Dendritic cell treated with granulocyte-macrophage colony-stimulating factor and Interleukin-4, amounts not matched to agents 40 ng/mL and 50 ng/mL, for 4 days (primary cell): ENCODE data around the gene ACSF2.
"Not testable (repeated sequence)": the region's sequence is repeated elsewhere in the genome, so short reads cannot be mapped to it uniquely, and the experiment has no call there.

Experiments
- H3K27ac Mint-ChIP-seq: one replicate; pipeline ENCODE4 v1.8.0; 2022; ENCODE audit warnings: mild to moderate bottlenecking, mixed read lengths
- H3K27me3 Mint-ChIP-seq: one replicate; pipeline ENCODE4 v1.8.0; 2022; ENCODE audit warnings: mild to moderate bottlenecking, mixed read lengths
- H3K36me3 Mint-ChIP-seq: one replicate; pipeline ENCODE4 v1.8.0; 2022; ENCODE audit warnings: low read depth, mixed read lengths
- H3K4me1 Mint-ChIP-seq: one replicate; pipeline ENCODE4 v1.8.0; 2022; ENCODE audit warnings: low read depth, mixed read lengths
- H3K4me3 Mint-ChIP-seq: one replicate; pipeline ENCODE4 v1.8.0; 2022; ENCODE audit warnings: mild to moderate bottlenecking, moderate library complexity, mixed read lengths
- H3K9me3 Mint-ChIP-seq: one replicate; pipeline ENCODE4 v1.8.0; 2022; ENCODE audit warnings: mixed read lengths
- intact Hi-C: fragments of 100-400 bp; cut with micrococcal nuclease; formaldehyde crosslinking; loops from one replicate; pipeline ENCODE4 v1.15.0; 2022

ACSF2 gene

DNA sequence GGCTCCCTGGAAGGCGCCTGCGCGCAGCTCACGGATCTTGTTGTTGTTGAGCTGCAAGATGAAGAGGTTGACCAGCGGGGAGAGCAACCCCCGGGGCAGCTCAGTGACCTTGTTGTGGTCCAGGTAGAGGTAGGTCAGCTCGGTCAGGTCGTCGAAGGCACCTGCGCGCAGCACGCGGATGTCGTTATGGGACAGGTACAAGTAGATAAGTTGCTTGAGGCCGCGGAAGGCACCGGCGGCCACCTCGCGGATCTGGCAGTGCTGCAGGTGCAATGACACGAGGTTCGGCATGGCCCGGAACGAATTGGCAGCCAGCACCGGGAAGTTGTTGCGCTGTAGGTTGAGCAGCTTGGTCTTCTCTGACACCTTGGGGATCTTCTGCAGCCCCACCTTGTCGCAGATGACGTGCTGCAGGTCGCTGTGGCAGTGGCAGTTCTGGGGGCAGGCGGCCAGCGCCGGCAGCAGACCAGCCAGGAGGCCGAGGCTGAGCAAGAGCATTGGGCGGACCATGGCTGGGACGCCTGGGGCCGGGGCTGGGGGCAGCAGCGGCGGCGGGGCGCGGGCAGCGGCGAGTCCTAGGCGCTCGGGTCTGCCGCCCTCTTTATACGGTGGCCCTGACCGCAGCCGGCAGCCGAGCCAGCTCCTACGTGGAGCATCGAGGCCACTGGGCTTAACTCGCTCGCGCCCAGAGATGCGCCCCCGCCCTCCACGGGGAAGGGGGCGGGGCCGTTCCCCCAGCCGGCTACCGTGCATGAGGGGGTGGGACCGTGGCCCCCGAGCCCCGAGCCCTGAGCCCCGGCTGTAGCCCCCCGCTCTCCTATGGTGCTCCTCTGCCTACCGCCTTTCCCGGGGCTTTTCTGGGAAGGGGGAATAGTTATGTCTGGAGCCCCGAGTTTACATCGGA is 42.5 kb downstream of the ACSF2 start, which contains the start of gene CHAD:
Gene CHAD (minus strand): TSS at position 577 of the 904 bp plus-strand sequence. CDS start 67 bp downstream, at position 510.
- Mint-ChIP-seq H3K36me3 (peaks cover 86% of the 10 kb centered on the region), H3K4me3 (no peak within 1 kb of the TSS), H3K27me3 (peaks cover 50% of the 10 kb centered on the region), H3K4me1 (peaks cover 45% of the 10 kb centered on the region), H3K27ac (no peak within 1 kb of the TSS), H3K9me3 (no peaks in the 10 kb centered on the region)
- intact Hi-C loops: no loop called here

DNA sequence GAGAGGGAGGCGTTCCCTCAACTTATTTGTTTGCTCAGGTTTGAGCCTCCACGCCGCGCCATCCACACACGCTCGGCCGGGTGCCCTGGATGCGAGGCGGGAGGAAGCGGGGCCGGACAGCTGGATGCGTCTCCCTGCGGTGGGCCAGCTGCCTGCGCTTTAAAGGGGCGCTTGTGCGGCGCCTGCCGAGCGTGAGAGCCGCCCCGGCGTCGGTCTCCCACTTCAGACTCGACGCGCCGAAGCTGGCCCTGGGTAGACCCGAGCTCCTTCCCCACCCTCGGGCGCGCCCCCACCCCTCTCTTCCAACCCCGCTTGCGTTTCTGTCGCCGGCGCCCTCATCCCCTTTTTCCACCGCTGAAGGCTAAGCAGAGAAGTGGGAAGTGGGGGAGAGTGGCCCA is 43.2 kb downstream of the ACSF2 start:
- no peak overlapping the region for H3K27ac Mint-ChIP-seq
- H3K4me1 Mint-ChIP-seq: peaks cover 44% of the 10 kb centered on the region
- H3K27me3 Mint-ChIP-seq: peaks cover 50% of the 10 kb centered on the region
- no peaks in the 10 kb centered on the region for H3K9me3 Mint-ChIP-seq
- no peak overlapping the region for H3K4me3 Mint-ChIP-seq
- intact Hi-C loops: no loop called here
- peaks cover 86% of the 10 kb centered on the region for H3K36me3 Mint-ChIP-seq

DNA sequence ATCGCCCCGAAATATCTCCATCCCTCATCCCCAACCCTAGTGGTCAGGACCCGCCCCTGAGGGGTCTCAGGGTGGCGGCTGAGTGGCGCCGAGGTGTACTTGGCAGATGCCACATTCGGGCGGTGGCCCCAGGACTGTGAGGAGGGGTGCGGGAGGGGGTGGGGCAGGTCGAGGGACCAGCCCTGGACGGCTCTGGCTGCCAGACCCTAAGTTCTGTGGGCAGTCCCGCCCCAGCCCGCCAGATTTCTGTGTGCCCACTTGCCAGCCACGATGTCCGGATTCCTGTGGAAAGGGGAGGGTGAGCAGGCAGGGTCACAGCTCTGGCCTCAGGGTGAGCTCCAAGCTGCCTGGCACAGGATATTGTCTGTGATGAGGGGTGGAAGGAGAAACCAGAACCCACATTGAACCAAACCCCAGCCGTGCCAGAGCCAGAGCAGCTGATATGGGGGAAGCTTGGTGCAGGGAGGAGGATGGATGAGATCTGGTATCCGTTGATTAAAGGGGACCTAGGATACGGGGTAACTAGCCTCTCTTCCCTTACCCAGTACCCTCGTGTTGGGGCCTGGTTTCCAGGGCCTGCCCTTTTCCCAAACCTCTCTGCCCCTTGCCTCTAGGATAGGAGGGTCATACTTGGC is 43.8 kb downstream of the ACSF2 start:
- peaks cover 39% of the 10 kb centered on the region for H3K4me1 Mint-ChIP-seq
- peaks cover 86% of the 10 kb centered on the region for H3K36me3 Mint-ChIP-seq
- no peaks in the 10 kb centered on the region for H3K9me3 Mint-ChIP-seq
- H3K27ac Mint-ChIP-seq: no peak overlapping the region
- intact Hi-C loops: no loop called here
- no peak overlapping the region for H3K4me3 Mint-ChIP-seq
- H3K27me3 Mint-ChIP-seq: peaks cover 50% of the 10 kb centered on the region

DNA sequence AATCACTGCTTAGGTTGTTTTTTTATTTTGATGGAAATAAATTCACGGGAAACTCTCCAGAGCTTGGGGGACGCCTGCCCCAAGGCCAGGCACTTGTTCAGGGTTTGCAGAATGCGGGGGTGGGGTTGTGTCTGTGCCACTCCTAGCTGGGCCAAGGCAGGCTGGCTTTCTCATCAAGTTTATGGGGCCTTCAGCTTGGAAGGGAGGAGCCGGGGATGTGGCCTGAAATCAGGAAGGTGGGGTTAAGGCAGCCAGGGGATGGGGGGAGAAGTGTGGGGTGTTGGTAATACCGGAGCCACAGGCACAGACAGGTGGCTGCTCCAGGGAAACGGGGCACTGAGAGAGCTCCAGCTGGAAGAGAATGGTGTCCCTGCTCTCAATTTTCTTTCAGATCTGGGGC is 44.4 kb downstream of the ACSF2 start:
- Mint-ChIP-seq H3K27ac (no peak overlapping the region), H3K36me3 (peaks cover 86% of the 10 kb centered on the region), H3K9me3 (no peaks in the 10 kb centered on the region), H3K4me1 (peaks cover 34% of the 10 kb centered on the region), H3K27me3 (peaks cover 47% of the 10 kb centered on the region), H3K4me3 (no peak overlapping the region)
- intact Hi-C loops: no loop called here

DNA sequence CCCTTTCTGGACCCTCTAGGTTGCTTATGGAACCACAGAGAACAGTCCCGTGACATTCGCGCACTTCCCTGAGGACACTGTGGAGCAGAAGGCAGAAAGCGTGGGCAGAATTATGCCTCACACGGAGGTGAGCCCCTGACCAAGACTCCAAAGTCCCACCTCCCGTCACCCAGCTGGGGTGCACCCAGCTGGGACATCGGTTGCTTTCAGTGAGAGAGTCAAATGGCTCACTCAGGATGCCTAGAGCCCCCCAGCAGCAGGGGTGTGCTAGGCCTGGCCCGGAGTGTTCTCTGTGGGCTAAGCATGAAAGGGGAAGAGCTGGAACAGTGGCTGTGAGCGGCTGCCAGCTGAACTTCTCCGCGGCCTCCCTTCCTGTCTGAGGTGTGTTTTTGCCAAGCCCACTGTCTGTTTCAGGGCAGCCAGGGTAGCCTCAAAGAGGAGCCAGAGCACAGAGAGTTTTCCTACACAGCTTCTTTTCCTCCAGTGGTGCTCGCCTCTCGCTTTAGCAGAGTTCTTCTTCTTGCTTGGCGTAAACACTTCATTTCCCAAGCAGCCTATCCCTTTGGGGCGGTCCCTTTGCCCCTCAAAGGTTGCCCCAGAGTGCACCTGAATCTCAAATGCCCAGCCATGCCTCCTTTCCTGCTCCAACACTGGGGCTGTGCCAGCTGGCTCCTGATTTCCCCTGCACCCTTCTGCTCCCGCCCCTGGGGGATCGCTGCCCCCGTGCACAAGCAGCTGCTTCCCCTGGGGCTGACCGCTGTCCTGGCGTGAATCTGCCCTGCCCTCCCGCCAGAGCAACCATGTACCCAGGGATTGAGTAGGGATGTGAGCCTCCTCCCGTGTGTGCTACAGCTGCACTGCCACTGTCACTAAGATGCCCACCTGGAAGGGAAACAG is 45.2 kb downstream of the ACSF2 start:
- no peak overlapping the region for H3K4me3 Mint-ChIP-seq
- intact Hi-C loops: no loop called here

DNA sequence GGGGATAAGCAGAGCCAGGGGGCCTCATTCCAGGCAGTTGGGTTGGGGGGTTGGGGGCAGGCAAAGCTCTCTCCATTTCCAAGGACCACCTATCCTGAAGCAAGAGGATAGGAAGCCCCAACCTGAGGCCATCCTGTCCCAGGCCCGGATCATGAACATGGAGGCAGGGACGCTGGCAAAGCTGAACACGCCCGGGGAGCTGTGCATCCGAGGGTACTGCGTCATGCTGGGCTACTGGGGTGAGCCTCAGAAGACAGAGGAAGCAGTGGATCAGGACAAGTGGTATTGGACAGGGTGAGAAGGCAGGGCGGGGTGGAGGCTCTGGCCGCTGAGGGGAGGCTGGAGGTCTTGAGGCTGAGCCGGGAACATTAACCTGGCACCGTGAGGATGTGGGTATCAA is 46.3 kb downstream of the ACSF2 start:
- Mint-ChIP-seq H3K36me3 (peaks cover 73% of the 10 kb centered on the region), H3K27me3 (peaks cover 33% of the 10 kb centered on the region), H3K27ac (no peak overlapping the region), H3K9me3 (no peaks in the 10 kb centered on the region), H3K4me1 (peaks cover 23% of the 10 kb centered on the region), H3K4me3 (no peak overlapping the region)
- intact Hi-C loops: no loop called here

More for the DNA sequence above, 45.2 kb downstream of the ACSF2 start:
- H3K27ac Mint-ChIP-seq: no peak overlapping the region
- peaks cover 80% of the 10 kb centered on the region for H3K36me3 Mint-ChIP-seq
- peaks cover 29% of the 10 kb centered on the region for H3K4me1 Mint-ChIP-seq
- H3K27me3 Mint-ChIP-seq: peaks cover 43% of the 10 kb centered on the region
- H3K9me3 Mint-ChIP-seq: no peaks in the 10 kb centered on the region

DNA sequence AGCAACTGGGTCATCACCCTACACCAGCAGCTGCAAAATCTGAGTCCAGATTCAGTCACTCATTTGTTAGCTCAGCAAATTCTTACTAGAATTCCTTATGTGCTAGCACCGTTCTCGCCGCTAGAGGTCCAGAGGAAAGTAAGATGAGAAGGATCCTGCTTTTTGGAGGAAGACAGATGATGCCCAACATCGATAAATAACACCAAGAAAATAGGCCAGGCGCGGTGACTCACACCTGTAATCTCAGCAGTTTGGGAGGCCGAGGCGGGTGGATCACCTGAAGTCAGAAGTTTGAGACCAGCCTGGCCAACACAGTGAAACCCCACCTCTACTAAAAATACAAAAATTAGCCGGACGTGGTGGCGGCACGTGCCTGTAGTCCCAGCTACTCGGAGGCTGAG is 46.7 kb downstream of the ACSF2 start:
- H3K36me3 Mint-ChIP-seq: peaks cover 68% of the 10 kb centered on the region
- not testable (repeated sequence) for H3K27ac Mint-ChIP-seq

DNA sequence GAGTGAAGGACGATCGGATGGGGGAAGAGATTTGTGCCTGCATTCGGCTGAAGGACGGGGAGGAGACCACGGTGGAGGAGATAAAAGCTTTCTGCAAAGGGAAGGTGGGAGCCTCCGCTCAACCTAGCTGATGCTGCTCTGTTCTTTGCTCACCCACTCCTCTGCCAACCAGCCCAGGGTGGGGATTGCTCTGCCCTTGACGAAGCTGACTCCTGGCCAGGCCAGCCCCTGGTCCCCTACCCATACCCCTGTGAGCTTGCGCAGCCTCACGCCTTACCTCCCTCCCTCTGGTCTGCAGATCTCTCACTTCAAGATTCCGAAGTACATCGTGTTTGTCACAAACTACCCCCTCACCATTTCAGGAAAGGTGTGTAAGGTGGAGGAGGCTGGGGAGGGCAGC is 47.9 kb downstream of the ACSF2 start:
- H3K27ac Mint-ChIP-seq: no peak overlapping the region

More for the DNA sequence above, 46.7 kb downstream of the ACSF2 start:
- H3K27me3 Mint-ChIP-seq: peaks cover 28% of the 10 kb centered on the region
- peaks cover 22% of the 10 kb centered on the region for H3K4me1 Mint-ChIP-seq
- H3K4me3 Mint-ChIP-seq, intact Hi-C loops, H3K9me3 Mint-ChIP-seq: not testable (repeated sequence)

DNA sequence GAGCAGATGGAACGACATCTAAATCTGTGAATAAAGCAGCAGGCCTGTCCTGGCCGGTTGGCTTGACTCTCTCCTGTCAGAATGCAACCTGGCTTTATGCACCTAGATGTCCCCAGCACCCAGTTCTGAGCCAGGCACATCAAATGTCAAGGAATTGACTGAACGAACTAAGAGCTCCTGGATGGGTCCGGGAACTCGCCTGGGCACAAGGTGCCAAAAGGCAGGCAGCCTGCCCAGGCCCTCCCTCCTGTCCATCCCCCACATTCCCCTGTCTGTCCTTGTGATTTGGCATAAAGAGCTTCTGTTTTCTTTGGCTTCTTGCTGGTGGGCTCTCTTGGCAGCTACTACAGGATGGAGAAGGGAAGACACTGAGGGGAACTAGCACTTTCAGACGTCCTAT is 48.5 kb downstream of the ACSF2 start:
- Mint-ChIP-seq H3K4me1 (peaks cover 25% of the 10 kb centered on the region), H3K27ac (no peak overlapping the region), H3K9me3 (no peaks in the 10 kb centered on the region), H3K27me3 (peaks cover 13% of the 10 kb centered on the region), H3K36me3 (peaks cover 61% of the 10 kb centered on the region), H3K4me3 (no peak overlapping the region)
- intact Hi-C loops: no loop called here

More for the DNA sequence above, 47.9 kb downstream of the ACSF2 start:
- Mint-ChIP-seq H3K27me3 (peaks cover 19% of the 10 kb centered on the region), H3K4me1 (peaks cover 22% of the 10 kb centered on the region), H3K4me3 (no peak overlapping the region), H3K36me3 (peaks cover 61% of the 10 kb centered on the region), H3K9me3 (no peaks in the 10 kb centered on the region)
- intact Hi-C loops: no loop called here

DNA sequence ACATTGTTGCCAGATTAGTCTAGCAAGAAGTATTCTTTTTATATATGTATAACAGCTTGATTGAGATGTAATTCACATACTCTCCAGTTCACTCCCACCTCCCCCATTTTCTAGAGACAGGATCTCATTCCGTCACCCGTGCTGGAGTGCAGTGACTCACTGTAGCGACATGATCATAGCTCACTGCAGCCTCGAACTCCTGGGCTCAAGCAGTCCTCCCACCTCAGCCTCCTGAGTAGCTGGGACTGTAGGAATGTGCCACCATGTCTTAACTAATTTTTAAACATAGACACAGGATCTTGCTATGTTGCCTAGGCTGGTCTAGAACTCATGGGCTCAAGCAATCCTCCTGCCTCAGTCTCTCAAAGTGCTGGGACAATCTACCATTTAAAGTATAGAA is 49.3 kb downstream of the ACSF2 start:
- Mint-ChIP-seq H3K4me1 (peaks cover 27% of the 10 kb centered on the region), H3K9me3 (no peaks in the 10 kb centered on the region), H3K4me3 (no peak overlapping the region), H3K27ac (no peak overlapping the region), H3K36me3 (peaks cover 57% of the 10 kb centered on the region), H3K27me3 (peaks cover 7% of the 10 kb centered on the region)
- intact Hi-C loops: loop anchor here (5.0 kb wide), 1 partner anchor 113 kb away; no protein-coding TSS in a partner anchor

DNA sequence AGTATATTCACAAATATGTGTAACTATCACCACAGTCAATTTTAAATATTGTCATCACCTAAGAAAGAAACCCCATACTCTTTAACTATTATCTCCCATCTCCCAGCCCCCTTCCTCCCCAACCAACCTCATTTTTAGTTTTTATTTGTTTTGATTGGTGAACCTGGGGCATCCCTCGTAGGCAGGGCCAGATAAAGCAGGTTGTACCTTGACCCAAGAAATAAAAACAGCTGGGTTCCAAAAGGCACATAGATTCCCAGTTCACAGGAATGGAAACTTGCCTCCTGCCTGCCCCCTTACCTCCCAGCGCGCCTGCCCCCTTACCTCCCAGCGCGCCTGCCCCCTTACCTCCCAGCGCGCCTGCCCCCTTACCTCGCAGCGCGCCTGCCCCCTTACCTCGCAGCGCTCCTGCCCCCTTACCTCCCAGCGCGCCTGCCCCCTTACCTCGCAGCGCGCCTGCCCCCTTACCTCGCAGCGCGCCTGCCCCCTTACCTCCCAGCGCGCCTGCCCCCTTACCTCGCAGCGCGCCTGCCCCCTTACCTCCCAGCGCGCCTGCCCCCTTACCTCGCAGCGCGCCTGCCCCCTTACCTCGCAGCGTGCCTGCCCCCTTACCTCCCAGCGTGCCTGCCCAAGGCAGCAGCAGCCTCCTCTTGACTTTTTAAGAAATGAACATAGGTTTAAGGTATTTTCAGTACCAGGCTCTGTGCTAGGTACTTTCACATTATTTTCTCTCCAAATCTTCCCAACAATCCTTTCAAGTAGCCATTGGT is 49.9 kb downstream of the ACSF2 start:
- H3K27me3 Mint-ChIP-seq, H3K9me3 Mint-ChIP-seq, H3K4me3 Mint-ChIP-seq, H3K27ac Mint-ChIP-seq: not testable (repeated sequence)
- peaks cover 23% of the 10 kb centered on the region for H3K4me1 Mint-ChIP-seq
- intact Hi-C loops: loop anchor here (5.0 kb wide), 1 partner anchor 114 kb away; no protein-coding TSS in a partner anchor
- peaks cover 54% of the 10 kb centered on the region for H3K36me3 Mint-ChIP-seq

DNA sequence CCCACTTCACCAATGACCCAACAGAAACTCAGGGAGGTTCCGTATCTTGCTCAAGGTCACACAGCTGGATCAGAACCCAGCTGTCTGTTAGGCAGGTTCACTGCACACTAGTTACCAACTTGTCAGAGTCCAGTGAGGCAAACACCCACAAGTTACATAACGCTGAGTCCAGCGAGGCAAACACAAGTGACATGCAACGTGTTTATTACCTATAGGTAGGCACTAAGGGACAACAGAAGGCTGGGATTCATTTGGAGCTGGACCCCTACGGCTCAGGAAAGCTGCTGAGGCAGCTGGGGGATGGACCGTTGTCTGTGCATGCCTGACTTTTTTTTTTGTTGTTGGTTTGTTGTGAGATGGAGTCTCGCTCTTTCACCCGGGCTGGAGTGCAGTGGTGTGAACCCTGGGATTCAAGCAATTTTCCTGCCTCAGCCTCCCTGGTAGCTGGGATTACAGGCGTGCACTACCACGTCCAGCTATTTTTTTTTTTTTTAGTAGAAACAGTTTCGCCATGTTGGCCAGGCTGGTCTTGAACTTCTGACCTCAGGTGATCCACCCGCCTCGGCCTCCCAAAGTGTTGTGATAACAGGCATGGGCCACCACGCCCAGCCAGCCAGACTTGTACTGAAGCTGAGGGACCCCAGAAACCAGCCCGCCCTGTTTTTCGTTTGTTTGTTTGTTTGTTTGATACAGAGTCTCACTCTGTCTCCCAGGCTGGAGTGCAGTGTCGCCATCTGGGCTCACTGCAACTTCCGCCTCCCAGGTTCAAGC is 50.7 kb downstream of the ACSF2 start:
- no peaks in the 10 kb centered on the region for H3K9me3 Mint-ChIP-seq
- H3K4me1 Mint-ChIP-seq: peaks cover 22% of the 10 kb centered on the region
- peaks cover 46% of the 10 kb centered on the region for H3K36me3 Mint-ChIP-seq
- intact Hi-C loops: loop anchor here (5.0 kb wide), 1 partner anchor 114 kb away; no protein-coding TSS in a partner anchor
- H3K27ac Mint-ChIP-seq: no peak overlapping the region
- H3K4me3 Mint-ChIP-seq: no peak overlapping the region
- peaks cover under 1% of the 10 kb centered on the region for H3K27me3 Mint-ChIP-seq
